ENCODE results near the gene EML6. TPM values are rescaled to one million over a fixed set of nuclear protein-coding genes. Genes with fewer than 3 reads are reported as not detected.

EML6 gene
- total and polyA plus RNA-seq, 2 experiments from 2014 or later, result 2.7 to 6.2 TPM

DNA sequence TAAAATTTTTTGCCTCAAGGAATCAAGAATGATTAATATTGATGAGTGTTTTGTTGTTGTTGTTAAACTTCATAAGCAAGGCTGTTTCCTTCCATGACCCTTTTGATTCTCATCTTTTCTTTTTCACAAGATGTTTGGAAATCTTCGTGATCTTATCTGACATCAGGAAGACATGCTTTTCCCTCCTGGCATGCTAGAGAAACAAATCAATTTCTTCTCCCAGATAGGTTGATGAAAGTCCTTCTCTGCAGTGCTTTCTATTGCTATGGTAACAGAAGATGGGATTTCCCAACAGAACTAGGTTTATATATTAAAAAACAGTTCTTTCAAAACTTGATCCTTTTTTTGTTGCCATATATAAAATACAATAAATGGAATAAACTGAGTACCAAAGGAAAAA lies 85.2 kb downstream of the EML6 start:
- Mint-ChIP-seq H3K9me3 (no peaks in the 10 kb centered on the region), H3K4me3 (no peak overlapping the region), H3K27me3 (ENCODE audit: insufficient read depth, low read depth, poor library complexity) (peaks cover under 1% of the 10 kb centered on the region), H3K36me3 (ENCODE audit: low read depth) (no peaks in the 10 kb centered on the region), H3K4me1 (peaks cover 12% of the 10 kb centered on the region), H3K27ac (no peak overlapping the region)
- no peaks in the 10 kb centered on the region for H3K4me1 ChIP-seq (ENCODE audit: insufficient read depth)
- ATAC-seq (no peak), DNase-seq (ENCODE audit: low spot score) (no peak)
- no peak overlapping the region for H3K27ac ChIP-seq (ENCODE audit: low read depth)
- no peaks in the 10 kb centered on the region for H4K20me1 ChIP-seq (replicated peaks; ENCODE audit: insufficient read depth)
- no peak overlapping the region for H2AFZ ChIP-seq
- H3K4me3 ChIP-seq, result no peak overlapping the region
- no peak overlapping the region for H3K4me2 ChIP-seq
- H3K36me3 ChIP-seq (ENCODE audit: insufficient read depth), result no peaks in the 10 kb centered on the region
- H3K79me2 ChIP-seq (replicated peaks; ENCODE audit: insufficient read depth), result no peaks in the 10 kb centered on the region
- H3K27me3 ChIP-seq (ENCODE audit: insufficient read depth), result no peaks in the 10 kb centered on the region
- H3K9me2 ChIP-seq (ENCODE audit: insufficient read depth), result peaks cover 2% of the 10 kb centered on the region; the same call in 1 of the 2 replicates
- TF ChIP-seq POLR2AphosphoS5 (IDR thresholded peaks at IDR 0.05; ENCODE audit: low read depth), result no peak
- no peak for TF ChIP-seq EZH2phosphoT487 (IDR thresholded peaks at IDR 0.05; ENCODE audit: unreplicated experiment)
- no peak for TF ChIP-seq ZNF114 (CRISPR knock-in tag; IDR thresholded peaks at IDR 0.05)
- no peak for TF ChIP-seq EZH2 (IDR thresholded peaks at IDR 0.05; ENCODE audit: low read depth, unreplicated experiment)
- TF ChIP-seq NANOG (IDR thresholded peaks at IDR 0.05; ENCODE audit: borderline replicate concordance), result no peak
- no peaks in the 10 kb centered on the region for H3F3A ChIP-seq (replicated peaks; ENCODE audit: low read depth)

DNA sequence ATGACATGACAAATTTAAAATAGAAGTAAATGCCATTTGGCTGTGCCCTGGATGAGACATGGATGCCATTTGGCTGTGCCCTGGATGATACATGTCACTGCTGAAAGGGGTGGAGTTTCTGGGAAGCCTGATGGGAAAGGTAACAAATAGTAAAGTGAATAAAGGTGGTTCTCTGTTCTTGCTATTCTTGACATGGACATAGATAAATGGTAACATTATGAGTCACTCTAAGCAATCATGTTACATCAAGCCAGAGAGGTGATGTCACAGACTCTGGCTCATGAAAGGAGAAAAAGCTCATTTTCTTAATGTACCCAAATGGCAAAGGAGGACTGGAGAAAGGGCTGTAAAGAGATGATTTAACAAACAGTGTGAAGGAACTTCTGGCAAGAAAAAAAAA lies 86.4 kb downstream of the EML6 start:
- DNase-seq (ENCODE audit: low spot score) (no peak), ATAC-seq (no peak)
- H3K79me2 ChIP-seq (replicated peaks; ENCODE audit: insufficient read depth), result no peaks in the 10 kb centered on the region
- no peaks in the 10 kb centered on the region for H3K9me3 Mint-ChIP-seq
- peaks cover 2% of the 10 kb centered on the region; the same call in 1 of the 2 replicates for H3K9me2 ChIP-seq (ENCODE audit: insufficient read depth)
- no peaks in the 10 kb centered on the region for H3K27me3 ChIP-seq (ENCODE audit: insufficient read depth)
- H3K4me3 ChIP-seq, result no peak overlapping the region
- H3K4me2 ChIP-seq, result no peak overlapping the region
- peaks cover 2% of the 10 kb centered on the region for H3K27me3 Mint-ChIP-seq (ENCODE audit: insufficient read depth, low read depth, poor library complexity)
- H3K27ac Mint-ChIP-seq, result no peak overlapping the region
- no peak overlapping the region for H3K27ac ChIP-seq (ENCODE audit: low read depth)
- H3K36me3 ChIP-seq (ENCODE audit: insufficient read depth), result no peaks in the 10 kb centered on the region
- no peaks in the 10 kb centered on the region for H4K20me1 ChIP-seq (replicated peaks; ENCODE audit: insufficient read depth)
- no peaks in the 10 kb centered on the region for H3K36me3 Mint-ChIP-seq (ENCODE audit: low read depth)
- 0 out of 2 replicates have a peak, but pooled peaks cover 7% of the 10 kb centered on the region for H3K4me1 ChIP-seq (ENCODE audit: insufficient read depth)
- H3K4me1 Mint-ChIP-seq, result peaks cover 10% of the 10 kb centered on the region
- H2AFZ ChIP-seq, result no peak overlapping the region
- no peaks in the 10 kb centered on the region for H3F3A ChIP-seq (replicated peaks; ENCODE audit: low read depth)
- H3K4me3 Mint-ChIP-seq, result no peak overlapping the region
- TF ChIP-seq ZNF331 (CRISPR knock-in tag; IDR thresholded peaks at IDR 0.05; ENCODE audit: low read depth), result no peak
- no peak for TF ChIP-seq EZH2 (IDR thresholded peaks at IDR 0.05; ENCODE audit: low read depth, unreplicated experiment)
- TF ChIP-seq, protein P1, sequence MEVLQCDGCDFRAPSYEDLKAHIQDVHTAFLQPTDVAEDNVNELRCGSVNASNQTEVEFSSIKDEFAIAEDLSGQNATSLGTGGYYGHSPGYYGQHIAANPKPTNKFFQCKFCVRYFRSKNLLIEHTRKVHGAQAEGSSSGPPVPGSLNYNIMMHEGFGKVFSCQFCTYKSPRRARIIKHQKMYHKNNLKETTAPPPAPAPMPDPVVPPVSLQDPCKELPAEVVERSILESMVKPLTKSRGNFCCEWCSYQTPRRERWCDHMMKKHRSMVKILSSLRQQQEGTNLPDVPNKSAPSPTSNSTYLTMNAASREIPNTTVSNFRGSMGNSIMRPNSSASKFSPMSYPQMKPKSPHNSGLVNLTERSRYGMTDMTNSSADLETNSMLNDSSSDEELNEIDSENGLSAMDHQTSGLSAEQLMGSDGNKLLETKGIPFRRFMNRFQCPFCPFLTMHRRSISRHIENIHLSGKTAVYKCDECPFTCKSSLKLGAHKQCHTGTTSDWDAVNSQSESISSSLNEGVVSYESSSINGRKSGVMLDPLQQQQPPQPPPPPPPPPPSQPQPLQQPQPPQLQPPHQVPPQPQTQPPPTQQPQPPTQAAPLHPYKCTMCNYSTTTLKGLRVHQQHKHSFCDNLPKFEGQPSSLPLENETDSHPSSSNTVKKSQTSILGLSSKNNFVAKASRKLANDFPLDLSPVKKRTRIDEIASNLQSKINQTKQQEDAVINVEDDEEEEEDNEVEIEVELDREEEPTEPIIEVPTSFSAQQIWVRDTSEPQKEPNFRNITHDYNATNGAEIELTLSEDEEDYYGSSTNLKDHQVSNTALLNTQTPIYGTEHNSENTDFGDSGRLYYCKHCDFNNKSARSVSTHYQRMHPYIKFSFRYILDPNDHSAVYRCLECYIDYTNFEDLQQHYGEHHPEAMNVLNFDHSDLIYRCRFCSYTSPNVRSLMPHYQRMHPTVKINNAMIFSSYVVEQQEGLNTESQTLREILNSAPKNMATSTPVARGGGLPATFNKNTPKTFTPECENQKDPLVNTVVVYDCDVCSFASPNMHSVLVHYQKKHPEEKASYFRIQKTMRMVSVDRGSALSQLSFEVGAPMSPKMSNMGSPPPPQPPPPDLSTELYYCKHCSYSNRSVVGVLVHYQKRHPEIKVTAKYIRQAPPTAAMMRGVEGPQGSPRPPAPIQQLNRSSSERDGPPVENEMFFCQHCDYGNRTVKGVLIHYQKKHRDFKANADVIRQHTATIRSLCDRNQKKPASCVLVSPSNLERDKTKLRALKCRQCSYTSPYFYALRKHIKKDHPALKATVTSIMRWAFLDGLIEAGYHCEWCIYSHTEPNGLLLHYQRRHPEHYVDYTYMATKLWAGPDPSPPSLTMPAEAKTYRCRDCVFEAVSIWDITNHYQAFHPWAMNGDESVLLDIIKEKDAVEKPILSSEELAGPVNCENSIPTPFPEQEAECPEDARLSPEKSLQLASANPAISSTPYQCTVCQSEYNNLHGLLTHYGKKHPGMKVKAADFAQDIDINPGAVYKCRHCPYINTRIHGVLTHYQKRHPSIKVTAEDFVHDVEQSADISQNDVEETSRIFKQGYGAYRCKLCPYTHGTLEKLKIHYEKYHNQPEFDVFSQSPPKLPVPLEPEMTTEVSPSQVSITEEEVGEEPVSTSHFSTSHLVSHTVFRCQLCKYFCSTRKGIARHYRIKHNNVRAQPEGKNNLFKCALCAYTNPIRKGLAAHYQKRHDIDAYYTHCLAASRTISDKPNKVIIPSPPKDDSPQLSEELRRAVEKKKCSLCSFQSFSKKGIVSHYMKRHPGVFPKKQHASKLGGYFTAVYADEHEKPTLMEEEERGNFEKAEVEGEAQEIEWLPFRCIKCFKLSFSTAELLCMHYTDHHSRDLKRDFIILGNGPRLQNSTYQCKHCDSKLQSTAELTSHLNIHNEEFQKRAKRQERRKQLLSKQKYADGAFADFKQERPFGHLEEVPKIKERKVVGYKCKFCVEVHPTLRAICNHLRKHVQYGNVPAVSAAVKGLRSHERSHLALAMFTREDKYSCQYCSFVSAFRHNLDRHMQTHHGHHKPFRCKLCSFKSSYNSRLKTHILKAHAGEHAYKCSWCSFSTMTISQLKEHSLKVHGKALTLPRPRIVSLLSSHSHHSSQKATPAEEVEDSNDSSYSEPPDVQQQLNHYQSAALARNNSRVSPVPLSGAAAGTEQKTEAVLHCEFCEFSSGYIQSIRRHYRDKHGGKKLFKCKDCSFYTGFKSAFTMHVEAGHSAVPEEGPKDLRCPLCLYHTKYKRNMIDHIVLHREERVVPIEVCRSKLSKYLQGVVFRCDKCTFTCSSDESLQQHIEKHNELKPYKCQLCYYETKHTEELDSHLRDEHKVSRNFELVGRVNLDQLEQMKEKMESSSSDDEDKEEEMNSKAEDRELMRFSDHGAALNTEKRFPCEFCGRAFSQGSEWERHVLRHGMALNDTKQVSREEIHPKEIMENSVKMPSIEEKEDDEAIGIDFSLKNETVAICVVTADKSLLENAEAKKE (CRISPR knock-in tag; IDR thresholded peaks at IDR 0.05), result no peak
- no peak for TF ChIP-seq JUNB (IDR thresholded peaks at IDR 0.05; ENCODE audit: unreplicated experiment)
- TF ChIP-seq EZH2phosphoT487 (IDR thresholded peaks at IDR 0.05; ENCODE audit: unreplicated experiment), result no peak
- TF ChIP-seq POLR2AphosphoS5 (IDR thresholded peaks at IDR 0.05; ENCODE audit: low read depth), result no peak
- TF ChIP-seq CREB1 (CRISPR knock-in tag; IDR thresholded peaks at IDR 0.05; ENCODE audit: low read depth), result no peak
- TF ChIP-seq, protein P2, sequence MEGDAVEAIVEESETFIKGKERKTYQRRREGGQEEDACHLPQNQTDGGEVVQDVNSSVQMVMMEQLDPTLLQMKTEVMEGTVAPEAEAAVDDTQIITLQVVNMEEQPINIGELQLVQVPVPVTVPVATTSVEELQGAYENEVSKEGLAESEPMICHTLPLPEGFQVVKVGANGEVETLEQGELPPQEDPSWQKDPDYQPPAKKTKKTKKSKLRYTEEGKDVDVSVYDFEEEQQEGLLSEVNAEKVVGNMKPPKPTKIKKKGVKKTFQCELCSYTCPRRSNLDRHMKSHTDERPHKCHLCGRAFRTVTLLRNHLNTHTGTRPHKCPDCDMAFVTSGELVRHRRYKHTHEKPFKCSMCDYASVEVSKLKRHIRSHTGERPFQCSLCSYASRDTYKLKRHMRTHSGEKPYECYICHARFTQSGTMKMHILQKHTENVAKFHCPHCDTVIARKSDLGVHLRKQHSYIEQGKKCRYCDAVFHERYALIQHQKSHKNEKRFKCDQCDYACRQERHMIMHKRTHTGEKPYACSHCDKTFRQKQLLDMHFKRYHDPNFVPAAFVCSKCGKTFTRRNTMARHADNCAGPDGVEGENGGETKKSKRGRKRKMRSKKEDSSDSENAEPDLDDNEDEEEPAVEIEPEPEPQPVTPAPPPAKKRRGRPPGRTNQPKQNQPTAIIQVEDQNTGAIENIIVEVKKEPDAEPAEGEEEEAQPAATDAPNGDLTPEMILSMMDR (conservative IDR thresholded peaks at IDR 0.05; ENCODE audit: low read depth in 2 of 2), result no peak
- TF ChIP-seq, protein P3, sequence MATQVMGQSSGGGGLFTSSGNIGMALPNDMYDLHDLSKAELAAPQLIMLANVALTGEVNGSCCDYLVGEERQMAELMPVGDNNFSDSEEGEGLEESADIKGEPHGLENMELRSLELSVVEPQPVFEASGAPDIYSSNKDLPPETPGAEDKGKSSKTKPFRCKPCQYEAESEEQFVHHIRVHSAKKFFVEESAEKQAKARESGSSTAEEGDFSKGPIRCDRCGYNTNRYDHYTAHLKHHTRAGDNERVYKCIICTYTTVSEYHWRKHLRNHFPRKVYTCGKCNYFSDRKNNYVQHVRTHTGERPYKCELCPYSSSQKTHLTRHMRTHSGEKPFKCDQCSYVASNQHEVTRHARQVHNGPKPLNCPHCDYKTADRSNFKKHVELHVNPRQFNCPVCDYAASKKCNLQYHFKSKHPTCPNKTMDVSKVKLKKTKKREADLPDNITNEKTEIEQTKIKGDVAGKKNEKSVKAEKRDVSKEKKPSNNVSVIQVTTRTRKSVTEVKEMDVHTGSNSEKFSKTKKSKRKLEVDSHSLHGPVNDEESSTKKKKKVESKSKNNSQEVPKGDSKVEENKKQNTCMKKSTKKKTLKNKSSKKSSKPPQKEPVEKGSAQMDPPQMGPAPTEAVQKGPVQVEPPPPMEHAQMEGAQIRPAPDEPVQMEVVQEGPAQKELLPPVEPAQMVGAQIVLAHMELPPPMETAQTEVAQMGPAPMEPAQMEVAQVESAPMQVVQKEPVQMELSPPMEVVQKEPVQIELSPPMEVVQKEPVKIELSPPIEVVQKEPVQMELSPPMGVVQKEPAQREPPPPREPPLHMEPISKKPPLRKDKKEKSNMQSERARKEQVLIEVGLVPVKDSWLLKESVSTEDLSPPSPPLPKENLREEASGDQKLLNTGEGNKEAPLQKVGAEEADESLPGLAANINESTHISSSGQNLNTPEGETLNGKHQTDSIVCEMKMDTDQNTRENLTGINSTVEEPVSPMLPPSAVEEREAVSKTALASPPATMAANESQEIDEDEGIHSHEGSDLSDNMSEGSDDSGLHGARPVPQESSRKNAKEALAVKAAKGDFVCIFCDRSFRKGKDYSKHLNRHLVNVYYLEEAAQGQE (IDR thresholded peaks at IDR 0.05; ENCODE audit: unreplicated experiment), result no peak

Measured in GM23338 (cell line).